ENCODE results near the gene TEX10. TPM values are rescaled to one million over a fixed set of nuclear protein-coding genes. Genes with fewer than 3 reads are reported as not detected.
"Not testable (repeated sequence)": the region's sequence is repeated elsewhere in the genome, so short reads cannot be mapped to it uniquely, and the experiment has no call there.

The TEX10 gene
- total RNA-seq, 4 donors from 2014 or later, result 16.0 to 20.5 (median 18.4) TPM

GRCh38 chr9:100394816-100395215 lies 42.1 kb upstream of the TEX10 start:
- no peak for TF ChIP-seq POLR2A (IDR thresholded peaks at IDR 0.05)
- TF ChIP-seq CTCF (IDR thresholded peaks at IDR 0.05 in 4 of 5, conservative IDR thresholded peaks at IDR 0.05 in 1 of 5), result no peak
- Histone ChIP-seq H3K4me3 (no peak overlapping the region), H3K27me3 (no peaks in the 10 kb centered on the region), H3K36me3 (no peaks in the 10 kb centered on the region), H3K27ac (no peak overlapping the region), H3K4me1 (no peaks in the 10 kb centered on the region), H3K9me3 (no peaks in the 10 kb centered on the region)
- ATAC-seq, result no peak
- in situ Hi-C loops (cut with MboI; ENCODE audit: low sequenced_read_pairs in 4 of 4), result no loop called here
- intact Hi-C loops (cut with DNase I; ENCODE audit: low total_unique reads), result no loop called here
- no peak for DNase-seq

- no peak for ATAC-seq
- Histone ChIP-seq H3K4me3 (no peak overlapping the region), H3K36me3 (no peaks in the 10 kb centered on the region), H3K27ac (no peak overlapping the region), H3K27me3 (no peaks in the 10 kb centered on the region), H3K4me1 (no peaks in the 10 kb centered on the region), H3K9me3 (no peaks in the 10 kb centered on the region)
- DNase-seq, result no peak
- intact Hi-C loops (cut with DNase I; ENCODE audit: low total_unique reads), result no loop called here
- in situ Hi-C loops (cut with MboI; ENCODE audit: low sequenced_read_pairs in 4 of 4), result no loop called here
- TF ChIP-seq CTCF (IDR thresholded peaks at IDR 0.05 in 4 of 5, conservative IDR thresholded peaks at IDR 0.05 in 1 of 5), result no peak
- TF ChIP-seq POLR2A (IDR thresholded peaks at IDR 0.05), result no peak
Measured at GRCh38 chr9:100394032-100394695, 41.4 kb upstream of the TEX10 start.

GRCh38 chr9:100392989-100393388 lies 40.2 kb upstream of the TEX10 start:
- H3K4me3 ChIP-seq; intact Hi-C loops (cut with DNase I; ENCODE audit: low total_unique reads): not testable (repeated sequence)

GRCh38 chr9:100379862-100380261 lies 27.1 kb upstream of the TEX10 start:
- TF ChIP-seq POLR2A (IDR thresholded peaks at IDR 0.05) (no peak), CTCF (IDR thresholded peaks at IDR 0.05 in 4 of 5, conservative IDR thresholded peaks at IDR 0.05 in 1 of 5) (no peak)
- Histone ChIP-seq H3K9me3 (no peaks in the 10 kb centered on the region), H3K4me3 (no peak overlapping the region), H3K36me3 (no peaks in the 10 kb centered on the region), H3K27ac (no peak overlapping the region), H3K27me3 (no peaks in the 10 kb centered on the region), H3K4me1 (no peaks in the 10 kb centered on the region)
- ATAC-seq, result no peak
- no peak for DNase-seq
- in situ Hi-C loops (cut with MboI; ENCODE audit: low sequenced_read_pairs in 4 of 4), result no loop called here
- intact Hi-C loops (cut with DNase I; ENCODE audit: low total_unique reads), result loop anchor here (10.0 kb wide), 1 partner anchor 65 kb away; no protein-coding TSS in a partner anchor

More at GRCh38 chr9:100392989-100393388, 40.2 kb upstream of the TEX10 start:
- DNase-seq; H3K4me1 ChIP-seq; H3K36me3 ChIP-seq; ATAC-seq; in situ Hi-C loops (cut with MboI; ENCODE audit: low sequenced_read_pairs in 4 of 4); H3K9me3 ChIP-seq; H3K27ac ChIP-seq; H3K27me3 ChIP-seq: not testable (repeated sequence)

- no peak for ATAC-seq
- Histone ChIP-seq H3K9me3 (no peaks in the 10 kb centered on the region), H3K27me3 (no peaks in the 10 kb centered on the region), H3K4me3 (no peak overlapping the region), H3K36me3 (no peaks in the 10 kb centered on the region), H3K4me1 (no peaks in the 10 kb centered on the region), H3K27ac (no peak overlapping the region)
- TF ChIP-seq CTCF (IDR thresholded peaks at IDR 0.05 in 4 of 5, conservative IDR thresholded peaks at IDR 0.05 in 1 of 5), result no peak
- TF ChIP-seq POLR2A (IDR thresholded peaks at IDR 0.05), result no peak
- intact Hi-C loops (cut with DNase I; ENCODE audit: low total_unique reads) (loop anchor here (10.0 kb wide), 1 partner anchor 62 kb away; no protein-coding TSS in a partner anchor), in situ Hi-C loops (cut with MboI; ENCODE audit: low sequenced_read_pairs in 4 of 4) (no loop called here)
- no peak for DNase-seq
Measured at GRCh38 chr9:100377015-100377414, 24.3 kb upstream of the TEX10 start.

All from gastrocnemius medialis (tissue), 4 donors.